MM.1S (cell line): ENCODE measurements around the gene CCL3.

ENCODE experiments used
- EZH2 ChIP-seq: fragments of 300-600 bp; sonication (generic); optimal IDR thresholded peaks from 2 replicates; pipeline ENCODE3; 2017; ENCODE audit warnings: low read depth, mild to moderate bottlenecking, antibody characterized with exemption, low read length, mixed read lengths
- EZH2phosphoT487 ChIP-seq: fragments of 300-600 bp; sonication (generic); IDR thresholded peaks from 2 replicates; pipeline ENCODE4 v1.6.1; 2018; ENCODE audit warnings: antibody characterized with exemption, low read length
- TF ChIP-seq, protein P1 (sequence below): fragments of 300-600 bp; sonication (generic); IDR thresholded peaks from 2 replicates; pipeline ENCODE4 v1.5.1; 2016; ENCODE audit warnings: antibody characterized with exemption, low read length, mixed read lengths

DNA sequence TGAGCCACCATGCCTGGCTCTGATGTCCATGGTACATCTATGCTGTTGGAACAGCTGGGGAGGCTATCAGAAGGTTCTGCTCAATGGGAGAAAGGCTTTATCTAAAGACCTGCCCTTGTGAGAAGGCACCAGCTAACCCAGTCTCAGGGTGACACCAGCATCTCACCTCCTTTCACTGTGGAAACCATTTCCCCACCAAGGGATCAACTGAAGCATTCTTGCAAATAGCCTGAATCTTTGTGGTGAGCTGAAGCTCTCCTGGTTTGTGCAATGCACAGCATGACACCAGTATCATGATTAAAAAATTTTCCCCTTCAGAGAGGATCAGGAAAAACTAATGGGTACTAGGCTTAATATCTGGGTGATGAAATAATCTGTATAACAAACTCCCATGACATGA, 20.8 kb downstream of the CCL3 start:
- TF ChIP-seq EZH2phosphoT487 (no peak), EZH2 (no peak)
- TF ChIP-seq, protein P1, sequence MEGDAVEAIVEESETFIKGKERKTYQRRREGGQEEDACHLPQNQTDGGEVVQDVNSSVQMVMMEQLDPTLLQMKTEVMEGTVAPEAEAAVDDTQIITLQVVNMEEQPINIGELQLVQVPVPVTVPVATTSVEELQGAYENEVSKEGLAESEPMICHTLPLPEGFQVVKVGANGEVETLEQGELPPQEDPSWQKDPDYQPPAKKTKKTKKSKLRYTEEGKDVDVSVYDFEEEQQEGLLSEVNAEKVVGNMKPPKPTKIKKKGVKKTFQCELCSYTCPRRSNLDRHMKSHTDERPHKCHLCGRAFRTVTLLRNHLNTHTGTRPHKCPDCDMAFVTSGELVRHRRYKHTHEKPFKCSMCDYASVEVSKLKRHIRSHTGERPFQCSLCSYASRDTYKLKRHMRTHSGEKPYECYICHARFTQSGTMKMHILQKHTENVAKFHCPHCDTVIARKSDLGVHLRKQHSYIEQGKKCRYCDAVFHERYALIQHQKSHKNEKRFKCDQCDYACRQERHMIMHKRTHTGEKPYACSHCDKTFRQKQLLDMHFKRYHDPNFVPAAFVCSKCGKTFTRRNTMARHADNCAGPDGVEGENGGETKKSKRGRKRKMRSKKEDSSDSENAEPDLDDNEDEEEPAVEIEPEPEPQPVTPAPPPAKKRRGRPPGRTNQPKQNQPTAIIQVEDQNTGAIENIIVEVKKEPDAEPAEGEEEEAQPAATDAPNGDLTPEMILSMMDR = no peak
